GM18520 (cell line): ENCODE data around the gene C16orf92.
"Not testable (repeated sequence)": the region's sequence is repeated elsewhere in the genome, so short reads cannot be mapped to it uniquely, and the experiment has no call there.

ENCODE experiments used
- ATAC-seq: cut with Tn5 transposase; IDR thresholded peaks from one replicate; pipeline ENCODE4 v1.9.1; 2021; ENCODE audit not compliant: unreplicated experiment

Gene C16orf92

GRCh38 chr16:30004424-30004776, 18.6 kb upstream of the C16orf92 start:
- no peak for ATAC-seq

DNA sequence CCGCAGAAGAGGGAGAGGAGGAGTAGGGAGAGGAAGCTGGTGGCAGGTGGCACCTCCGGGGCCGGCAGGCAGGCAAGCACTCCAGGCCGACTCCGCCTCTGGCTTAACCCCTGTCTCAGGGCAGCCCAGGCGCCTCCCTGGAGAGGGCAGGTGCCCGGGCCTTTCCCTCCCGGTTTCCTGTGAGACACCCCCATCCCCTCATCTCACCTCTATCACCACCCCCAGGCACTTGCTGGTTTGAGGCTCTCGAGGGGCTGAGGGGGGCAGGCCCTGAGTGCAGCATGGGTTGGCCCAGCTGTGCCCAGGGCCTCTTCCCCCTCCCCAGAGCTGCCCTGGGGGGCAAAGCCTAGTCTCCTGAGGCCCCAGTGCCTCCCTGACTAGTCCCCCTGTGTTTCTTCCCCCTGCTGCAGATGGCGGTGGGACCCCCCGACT, 18.2 kb upstream of the C16orf92 start:
- ATAC-seq: no peak

DNA sequence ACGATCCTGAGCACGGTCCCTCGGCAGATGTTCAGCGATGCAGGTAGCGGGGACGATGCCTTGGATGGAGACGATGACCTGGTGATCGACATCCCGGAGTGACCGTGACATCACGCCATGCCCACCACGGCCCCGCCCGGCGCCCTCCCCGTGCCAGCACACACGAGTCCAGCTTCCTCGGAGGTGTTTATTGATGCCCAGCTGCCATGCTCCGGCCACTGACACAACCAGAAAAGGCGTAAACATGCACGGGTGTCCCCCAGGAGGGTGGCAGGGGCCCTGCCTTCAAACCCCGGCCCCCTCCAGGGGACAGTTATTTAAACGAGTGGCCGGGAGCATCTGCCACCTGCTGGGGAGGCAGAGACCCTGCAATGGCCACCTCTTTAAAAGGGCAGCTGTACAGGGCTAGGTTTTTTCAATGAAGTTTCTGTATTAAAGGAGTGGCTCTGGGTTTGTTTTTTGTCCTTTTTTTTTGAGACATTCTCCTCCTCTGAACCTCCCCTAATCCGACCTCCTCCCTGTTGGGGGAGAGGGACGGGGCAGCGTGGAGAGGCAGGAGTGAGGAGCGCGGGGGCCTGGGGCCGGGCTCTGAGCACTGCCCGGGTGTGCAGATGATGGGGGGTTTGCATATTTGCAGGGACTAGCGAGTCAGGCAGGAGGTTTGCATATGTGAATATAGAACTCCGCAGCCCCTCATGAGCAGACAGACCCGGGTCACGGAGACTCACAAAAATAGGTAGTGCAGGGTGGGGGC, 17.5 kb upstream of the C16orf92 start:
- ATAC-seq: no peak

DNA sequence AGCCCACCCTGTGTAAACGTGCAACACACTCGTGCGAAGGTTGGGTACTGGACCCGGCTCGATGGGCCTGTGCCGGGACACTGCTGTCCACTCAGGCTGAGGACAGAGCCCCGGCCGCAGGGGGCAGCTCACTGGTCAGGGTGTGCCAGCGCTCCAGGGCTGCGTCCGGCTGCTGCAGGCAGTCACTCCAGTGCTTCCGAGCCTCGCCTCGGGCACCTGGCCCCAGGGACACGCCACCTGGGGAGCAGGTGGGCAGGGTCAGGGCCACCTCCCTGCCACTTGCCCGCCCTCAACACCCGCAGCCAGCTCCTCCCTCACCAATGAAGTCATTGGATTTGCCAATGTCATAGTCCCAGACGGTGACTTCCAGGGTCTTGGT, 16.9 kb upstream of the C16orf92 start:
- no peak for ATAC-seq

DNA sequence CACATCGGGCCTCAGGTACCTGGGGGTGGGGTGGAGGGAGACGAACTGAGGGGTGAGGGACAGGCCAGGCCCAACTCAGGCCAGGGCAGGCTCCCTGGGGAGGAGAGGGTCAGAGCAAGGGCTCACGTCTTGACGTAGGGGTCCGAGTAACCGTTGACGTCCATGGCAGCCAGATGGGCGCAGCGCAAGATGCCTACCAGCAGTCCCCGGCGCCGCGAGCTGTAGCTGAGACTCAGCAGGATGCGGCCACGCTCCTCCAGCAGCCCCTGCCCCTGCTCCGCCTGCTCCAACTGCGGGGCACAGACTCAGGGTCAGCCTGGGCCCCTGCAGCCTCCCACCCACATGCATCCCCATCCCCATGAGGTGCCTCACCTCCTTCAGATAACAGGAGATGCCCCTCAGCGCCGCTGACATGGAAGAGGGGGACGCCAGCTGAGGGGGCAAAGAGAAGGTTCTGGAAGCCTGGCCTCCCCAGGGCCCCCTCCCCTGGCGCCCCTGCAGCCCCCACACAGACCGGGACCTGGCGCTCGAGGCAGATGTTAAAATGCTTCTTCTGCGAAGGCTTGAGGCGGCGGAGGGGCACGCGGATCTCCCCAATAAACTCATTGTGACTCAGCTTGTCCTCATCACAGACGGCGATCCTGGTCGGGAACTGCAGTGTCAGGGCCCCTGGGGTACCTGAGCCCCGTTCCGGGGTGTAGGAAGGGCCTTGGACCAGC, 16.2 kb upstream of the C16orf92 start:
- no peak for ATAC-seq

DNA sequence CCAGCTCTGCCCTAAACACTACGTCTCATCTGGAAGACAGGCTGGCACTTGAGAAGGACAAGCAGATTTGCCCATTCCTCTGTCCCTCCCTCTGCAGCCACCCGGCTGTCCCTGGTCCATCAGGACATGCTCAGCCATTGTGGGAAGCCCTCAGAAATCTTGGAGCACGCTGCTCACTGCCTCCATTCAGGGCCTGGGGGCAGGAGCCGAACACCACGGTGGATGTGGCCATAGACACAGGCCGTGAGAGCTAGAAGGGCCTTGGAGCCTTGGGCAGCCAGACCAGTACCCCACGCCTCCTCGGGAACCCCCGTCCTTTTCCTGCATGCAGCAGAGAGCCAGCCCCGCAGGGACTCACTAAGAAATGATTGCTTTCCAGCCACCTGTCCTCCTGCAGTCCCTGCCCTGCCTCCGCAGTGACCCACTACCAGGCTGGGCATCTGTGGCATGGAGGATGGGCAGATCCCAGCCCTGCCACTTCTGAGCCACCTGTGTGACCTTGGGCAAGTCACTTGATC, 15.6 kb upstream of the C16orf92 start:
- no peak for ATAC-seq

DNA sequence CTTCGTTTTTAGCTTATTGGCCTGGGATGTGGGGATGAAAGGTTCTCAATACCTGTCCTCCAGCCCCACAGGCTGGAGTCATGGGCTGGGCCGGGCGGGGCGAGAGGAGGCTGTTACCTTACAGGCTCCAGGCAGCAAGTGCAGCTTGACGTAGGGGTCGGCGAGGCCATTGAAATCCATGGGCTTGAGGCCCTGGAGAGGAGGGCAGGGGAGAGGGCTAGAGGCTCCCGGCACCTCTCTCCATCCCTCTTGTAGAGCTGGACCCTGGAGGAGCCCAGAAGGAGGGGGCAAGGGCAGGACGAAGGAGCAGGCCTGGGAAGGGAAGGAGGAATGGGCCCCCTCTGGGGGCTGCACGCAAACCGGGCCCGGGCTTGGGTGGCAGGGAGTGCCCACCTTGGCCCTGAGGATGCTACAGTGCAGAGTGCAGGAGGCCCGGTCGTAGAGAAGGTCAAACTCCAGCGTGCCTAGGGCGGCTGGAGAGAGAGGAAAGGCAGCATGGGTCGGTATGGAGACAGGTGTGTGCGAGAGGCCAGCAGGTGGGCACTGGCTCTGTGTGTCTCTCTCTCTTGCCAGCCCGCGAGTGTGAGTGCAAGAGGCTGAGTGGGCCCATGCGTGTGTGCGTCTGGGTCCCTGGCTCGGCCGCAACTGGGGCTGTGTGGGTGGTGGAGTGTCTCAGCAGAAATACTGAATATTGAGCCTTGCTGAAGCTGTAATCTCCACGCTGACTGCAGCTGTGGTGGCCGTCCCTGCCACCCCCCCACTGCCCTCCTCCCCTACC, 13.7 kb upstream of the C16orf92 start:
- no peak for ATAC-seq

- ATAC-seq: no peak
Measured at GRCh38 chr16:30009990-30010843, 12.8 kb upstream of the C16orf92 start.

DNA sequence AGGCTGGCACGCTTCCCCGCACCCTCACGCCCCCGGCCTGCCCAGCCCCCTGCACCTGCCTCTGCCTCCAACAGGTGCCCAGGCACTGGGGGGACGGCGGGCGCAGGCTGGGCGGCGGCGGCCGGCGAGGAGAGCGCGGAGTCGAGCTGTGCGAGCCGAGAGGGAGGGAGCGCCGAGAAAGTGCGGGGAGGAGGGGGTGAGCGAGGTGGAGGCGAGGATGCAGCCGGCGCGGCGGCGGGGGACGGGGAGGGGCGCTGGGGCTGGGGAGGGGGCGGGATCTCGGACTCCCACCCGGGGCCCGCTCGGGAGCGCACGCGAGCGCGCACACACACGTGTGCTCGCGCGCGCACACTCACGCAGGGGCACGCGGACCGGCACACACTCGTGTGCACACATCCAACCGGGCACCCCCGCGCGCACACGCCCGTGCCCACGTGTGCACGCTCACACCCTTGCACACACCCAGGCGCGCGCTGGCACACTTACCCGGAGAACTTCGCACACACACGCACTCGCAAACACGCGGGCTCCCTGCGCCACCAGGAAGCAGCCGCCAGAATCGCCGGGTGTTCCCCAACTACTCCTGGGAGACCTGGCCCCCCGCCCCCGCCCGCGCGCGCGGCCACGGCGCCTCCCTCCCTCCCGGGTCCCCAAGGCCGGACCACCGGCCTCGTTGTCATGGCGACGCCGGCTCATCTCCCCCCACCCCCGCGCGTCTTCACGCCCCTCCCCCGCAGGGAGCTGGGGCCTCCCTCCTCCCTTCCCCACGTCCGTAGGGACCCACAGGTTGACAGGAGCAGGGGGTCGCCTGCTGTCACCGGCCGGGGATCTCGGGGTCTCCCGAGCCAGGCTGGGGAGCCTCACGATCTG, 11.9 kb upstream of the C16orf92 start, which contains the start of gene DOC2A:
DOC2A (minus strand) TSS at position 184 of the 870 bp plus-strand sequence. CDS start 805 bp downstream, outside the sequence.
- no peak for ATAC-seq

GRCh38 chr16:30011714-30012504, 11.1 kb upstream of the C16orf92 start:
- no peak for ATAC-seq

DNA sequence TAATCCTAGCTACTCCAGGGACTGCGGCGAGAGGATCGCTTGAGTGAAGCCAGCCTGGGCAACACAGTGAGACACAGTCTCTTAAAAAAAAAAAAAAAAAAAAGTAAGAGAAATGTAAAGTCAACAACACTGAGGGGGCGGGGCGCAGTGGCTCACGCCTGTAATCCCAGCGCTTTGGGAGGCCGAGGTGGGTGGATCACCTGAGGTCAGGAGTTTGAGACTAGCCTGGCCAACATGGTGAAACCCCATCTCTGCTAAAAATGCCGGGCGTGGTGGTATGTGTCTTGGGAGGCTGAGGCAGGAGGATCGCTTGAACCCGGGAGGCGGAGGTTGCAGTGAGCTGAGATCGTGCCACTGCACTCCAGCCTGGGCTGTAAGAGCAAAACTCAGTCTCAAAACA, 10.4 kb upstream of the C16orf92 start:
- not testable (repeated sequence) for ATAC-seq

GRCh38 chr16:30015450-30015849, 7.5 kb upstream of the C16orf92 start:
- ATAC-seq: not testable (repeated sequence)

DNA sequence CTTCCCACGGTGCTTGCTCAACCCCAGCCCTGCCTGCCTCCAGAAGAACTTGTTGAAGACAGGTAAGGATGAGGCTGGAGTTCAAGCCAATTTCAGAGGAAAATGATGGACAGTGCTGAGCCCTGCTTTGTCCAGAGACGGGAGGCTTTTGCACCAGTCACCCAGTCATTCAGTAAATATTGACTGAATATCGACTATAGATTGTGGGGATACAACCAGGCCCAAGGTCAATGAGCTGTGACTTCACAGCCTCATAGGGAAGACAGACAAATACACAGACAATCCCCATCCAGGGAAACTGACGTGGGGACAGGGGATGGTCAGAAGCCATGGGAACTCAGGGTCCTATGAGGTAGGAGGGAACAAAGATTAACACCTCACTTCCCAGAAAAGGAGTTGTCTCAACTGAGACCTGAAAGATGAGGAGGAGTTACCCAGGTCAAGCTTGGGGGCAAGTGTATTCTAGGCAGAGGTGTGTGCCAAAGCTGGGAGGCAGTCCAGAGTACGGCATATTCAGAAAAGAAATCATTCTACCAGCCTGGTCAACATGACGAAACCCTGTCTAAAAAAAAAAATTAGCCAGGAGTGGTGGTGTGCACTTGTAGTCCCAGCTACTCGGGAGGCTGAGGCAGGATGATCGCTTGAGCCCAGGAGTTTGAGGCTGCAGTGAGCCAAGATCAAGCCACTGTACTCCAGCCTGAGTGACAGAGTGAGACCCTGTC, 6.3 kb upstream of the C16orf92 start:
- no peak for ATAC-seq

- no peak for ATAC-seq
Measured at GRCh38 chr16:30017277-30017656, 5.7 kb upstream of the C16orf92 start.

DNA sequence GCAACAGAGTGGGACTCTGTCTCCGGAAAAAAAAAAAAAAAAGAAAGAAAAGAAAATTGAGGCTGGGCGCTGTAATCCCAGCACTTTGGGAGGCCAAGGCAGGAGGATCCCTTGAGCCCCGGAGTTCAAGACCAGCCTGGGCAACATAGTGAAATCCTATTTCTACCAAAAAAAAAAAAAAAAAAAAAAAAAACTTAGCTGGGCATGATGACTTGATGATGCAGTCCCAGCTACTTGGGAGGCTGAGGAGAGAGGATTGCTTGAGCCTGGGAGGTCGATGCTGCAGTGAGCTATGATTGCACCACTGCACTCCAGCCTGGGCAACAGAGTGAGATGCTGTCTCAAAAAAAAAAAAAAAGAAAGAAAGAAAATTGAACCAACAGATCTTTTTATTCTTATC, 5.1 kb upstream of the C16orf92 start:
- not testable (repeated sequence) for ATAC-seq

GRCh38 chr16:30018731-30019158, 4.3 kb upstream of the C16orf92 start:
- no peak for ATAC-seq

GRCh38 chr16:30023586-30023985, 588 bp downstream of the C16orf92 start:
- no peak for ATAC-seq

GRCh38 chr16:30024451-30024850, 1.5 kb downstream of the C16orf92 start:
- ATAC-seq: no peak
